ENCODE measurements around the gene RASGEF1C. TPM values are rescaled to one million over a fixed set of nuclear protein-coding genes. Genes with fewer than 3 reads are reported as not detected.
A peak's percentile ranks its signal among the peaks of the same experiment; 100 is the strongest.

Gene RASGEF1C
- total RNA-seq, 1 experiment from 2014 or later: not detected

GRCh38 chr5:180208435-180209081, 453 bp downstream of the RASGEF1C start:
- no peaks in the 10 kb centered on the region for H4K20me1 ChIP-seq (ENCODE audit: insufficient read depth, low read depth, low read length)
- H3K27ac ChIP-seq (ENCODE audit: low read length): no peak overlapping the region
- no peaks in the 10 kb centered on the region for H3K36me3 ChIP-seq (ENCODE audit: insufficient read depth, low read length)
- no peaks in the 10 kb centered on the region for H3K79me2 ChIP-seq (ENCODE audit: low read length)
- no peaks in the 10 kb centered on the region for H3K4me1 ChIP-seq (ENCODE audit: low read length)
- no peaks in the 10 kb centered on the region for H3K27me3 ChIP-seq (ENCODE audit: low read length)
- no peak overlapping the region for H3K4me3 ChIP-seq (ENCODE audit: low read length)
- no peak overlapping the region for H3K4me2 ChIP-seq (ENCODE audit: low read depth, low read length, poor library complexity, severe bottlenecking)
- DNase-seq: no peak
- H3K9ac ChIP-seq (ENCODE audit: low read length): no peak overlapping the region
- H3K9me2 ChIP-seq (replicated peaks; ENCODE audit: insufficient read depth, low read length): no peaks in the 10 kb centered on the region
- no peaks in the 10 kb centered on the region for H3K9me3 ChIP-seq (ENCODE audit: low read length)
- no peak overlapping the region for H2AFZ ChIP-seq (ENCODE audit: low read length)

- no peak overlapping the region for H3K4me3 ChIP-seq (ENCODE audit: low read length)
- no peaks in the 10 kb centered on the region for H4K20me1 ChIP-seq (ENCODE audit: insufficient read depth, low read depth, low read length)
- H3K27ac ChIP-seq (ENCODE audit: low read length): no peak overlapping the region
- no peak for DNase-seq
- H3K27me3 ChIP-seq (ENCODE audit: low read length): no peaks in the 10 kb centered on the region
- no peak overlapping the region for H3K9ac ChIP-seq (ENCODE audit: low read length)
- H3K9me3 ChIP-seq (ENCODE audit: low read length): no peaks in the 10 kb centered on the region
- no peaks in the 10 kb centered on the region for H3K4me1 ChIP-seq (ENCODE audit: low read length)
- H3K36me3 ChIP-seq (ENCODE audit: insufficient read depth, low read length): no peaks in the 10 kb centered on the region
- no peak overlapping the region for H2AFZ ChIP-seq (ENCODE audit: low read length)
- H3K79me2 ChIP-seq (ENCODE audit: low read length): no peaks in the 10 kb centered on the region
- H3K9me2 ChIP-seq (replicated peaks; ENCODE audit: insufficient read depth, low read length): no peaks in the 10 kb centered on the region
- no peak overlapping the region for H3K4me2 ChIP-seq (ENCODE audit: low read depth, low read length, poor library complexity, severe bottlenecking)
Measured at GRCh38 chr5:180208038-180208434, 975 bp downstream of the RASGEF1C start.

- Histone ChIP-seq H4K20me1 (ENCODE audit: insufficient read depth, low read depth, low read length) (no peaks in the 10 kb centered on the region), H3K36me3 (ENCODE audit: insufficient read depth, low read length) (no peaks in the 10 kb centered on the region), H3K4me3 (ENCODE audit: low read length) (no peak overlapping the region), H3K79me2 (ENCODE audit: low read length) (no peaks in the 10 kb centered on the region), H3K9ac (ENCODE audit: low read length) (no peak overlapping the region), H2AFZ (ENCODE audit: low read length) (no peak overlapping the region), H3K4me2 (ENCODE audit: low read depth, low read length, poor library complexity, severe bottlenecking) (no peak overlapping the region), H3K27me3 (ENCODE audit: low read length) (no peaks in the 10 kb centered on the region), H3K4me1 (ENCODE audit: low read length) (no peaks in the 10 kb centered on the region), H3K9me3 (ENCODE audit: low read length) (no peaks in the 10 kb centered on the region), H3K27ac (ENCODE audit: low read length) (no peak overlapping the region), H3K9me2 (replicated peaks; ENCODE audit: insufficient read depth, low read length) (no peaks in the 10 kb centered on the region)
- DNase-seq: no peak
Measured at GRCh38 chr5:180207593-180207992, 1.4 kb downstream of the RASGEF1C start.

GRCh38 chr5:180206993-180207392, 2.0 kb downstream of the RASGEF1C start:
- no peak overlapping the region for H3K9ac ChIP-seq (ENCODE audit: low read length)

GRCh38 chr5:180205916-180206315, 3.1 kb downstream of the RASGEF1C start:
- H3K27me3 ChIP-seq (ENCODE audit: low read length): no peaks in the 10 kb centered on the region
- no peak for DNase-seq
- no peak overlapping the region for H2AFZ ChIP-seq (ENCODE audit: low read length)
- no peak overlapping the region for H3K4me3 ChIP-seq (ENCODE audit: low read length)
- H3K9me3 ChIP-seq (ENCODE audit: low read length): no peaks in the 10 kb centered on the region
- H3K36me3 ChIP-seq (ENCODE audit: insufficient read depth, low read length): no peaks in the 10 kb centered on the region
- no peaks in the 10 kb centered on the region for H3K4me1 ChIP-seq (ENCODE audit: low read length)
- no peaks in the 10 kb centered on the region for H3K79me2 ChIP-seq (ENCODE audit: low read length)
- H3K27ac ChIP-seq (ENCODE audit: low read length): no peak overlapping the region
- no peaks in the 10 kb centered on the region for H3K9me2 ChIP-seq (replicated peaks; ENCODE audit: insufficient read depth, low read length)
- H3K9ac ChIP-seq (ENCODE audit: low read length): no peak overlapping the region
- H4K20me1 ChIP-seq (ENCODE audit: insufficient read depth, low read depth, low read length): no peaks in the 10 kb centered on the region
- H3K4me2 ChIP-seq (ENCODE audit: low read depth, low read length, poor library complexity, severe bottlenecking): no peak overlapping the region

More at GRCh38 chr5:180206993-180207392, 2.0 kb downstream of the RASGEF1C start:
- DNase-seq: no peak
- Histone ChIP-seq H2AFZ (ENCODE audit: low read length) (no peak overlapping the region), H3K4me3 (ENCODE audit: low read length) (no peak overlapping the region), H4K20me1 (ENCODE audit: insufficient read depth, low read depth, low read length) (no peaks in the 10 kb centered on the region), H3K9me3 (ENCODE audit: low read length) (no peaks in the 10 kb centered on the region), H3K27ac (ENCODE audit: low read length) (no peak overlapping the region), H3K4me2 (ENCODE audit: low read depth, low read length, poor library complexity, severe bottlenecking) (no peak overlapping the region), H3K79me2 (ENCODE audit: low read length) (no peaks in the 10 kb centered on the region), H3K36me3 (ENCODE audit: insufficient read depth, low read length) (no peaks in the 10 kb centered on the region), H3K9me2 (replicated peaks; ENCODE audit: insufficient read depth, low read length) (no peaks in the 10 kb centered on the region), H3K4me1 (ENCODE audit: low read length) (no peaks in the 10 kb centered on the region), H3K27me3 (ENCODE audit: low read length) (no peaks in the 10 kb centered on the region)

- Histone ChIP-seq H3K9ac (ENCODE audit: low read length) (no peak overlapping the region), H3K4me2 (ENCODE audit: low read depth, low read length, poor library complexity, severe bottlenecking) (no peak overlapping the region), H3K27me3 (ENCODE audit: low read length) (no peaks in the 10 kb centered on the region), H3K9me3 (ENCODE audit: low read length) (no peaks in the 10 kb centered on the region), H2AFZ (ENCODE audit: low read length) (no peak overlapping the region), H3K9me2 (replicated peaks; ENCODE audit: insufficient read depth, low read length) (no peaks in the 10 kb centered on the region), H3K27ac (ENCODE audit: low read length) (no peak overlapping the region), H3K4me3 (ENCODE audit: low read length) (no peak overlapping the region), H4K20me1 (ENCODE audit: insufficient read depth, low read depth, low read length) (no peaks in the 10 kb centered on the region), H3K79me2 (ENCODE audit: low read length) (no peaks in the 10 kb centered on the region), H3K4me1 (ENCODE audit: low read length) (no peaks in the 10 kb centered on the region), H3K36me3 (ENCODE audit: insufficient read depth, low read length) (no peaks in the 10 kb centered on the region)
- no peak for DNase-seq
Measured at GRCh38 chr5:180204276-180204819, 4.7 kb downstream of the RASGEF1C start.

GRCh38 chr5:180202939-180203573, 6.0 kb downstream of the RASGEF1C start:
- Histone ChIP-seq H3K79me2 (ENCODE audit: low read length) (no peaks in the 10 kb centered on the region), H3K27ac (ENCODE audit: low read length) (no peak overlapping the region), H3K9me2 (replicated peaks; ENCODE audit: insufficient read depth, low read length) (no peaks in the 10 kb centered on the region), H4K20me1 (ENCODE audit: insufficient read depth, low read depth, low read length) (no peaks in the 10 kb centered on the region), H3K4me1 (ENCODE audit: low read length) (no peaks in the 10 kb centered on the region), H3K4me2 (ENCODE audit: low read depth, low read length, poor library complexity, severe bottlenecking) (no peak overlapping the region), H3K27me3 (ENCODE audit: low read length) (no peaks in the 10 kb centered on the region), H2AFZ (ENCODE audit: low read length) (no peak overlapping the region), H3K4me3 (ENCODE audit: low read length) (no peak overlapping the region), H3K9ac (ENCODE audit: low read length) (no peak overlapping the region), H3K36me3 (ENCODE audit: insufficient read depth, low read length) (no peaks in the 10 kb centered on the region), H3K9me3 (ENCODE audit: low read length) (no peaks in the 10 kb centered on the region)
- no peak for DNase-seq

- Histone ChIP-seq H2AFZ (ENCODE audit: low read length) (no peak overlapping the region), H3K27me3 (ENCODE audit: low read length) (no peaks in the 10 kb centered on the region), H3K36me3 (ENCODE audit: insufficient read depth, low read length) (no peaks in the 10 kb centered on the region), H3K9me3 (ENCODE audit: low read length) (no peaks in the 10 kb centered on the region), H3K27ac (ENCODE audit: low read length) (no peak overlapping the region), H3K79me2 (ENCODE audit: low read length) (no peaks in the 10 kb centered on the region), H3K9ac (ENCODE audit: low read length) (no peak overlapping the region), H3K4me1 (ENCODE audit: low read length) (no peaks in the 10 kb centered on the region), H4K20me1 (ENCODE audit: insufficient read depth, low read depth, low read length) (no peaks in the 10 kb centered on the region), H3K9me2 (replicated peaks; ENCODE audit: insufficient read depth, low read length) (no peaks in the 10 kb centered on the region), H3K4me3 (ENCODE audit: low read length) (no peak overlapping the region), H3K4me2 (ENCODE audit: low read depth, low read length, poor library complexity, severe bottlenecking) (no peak overlapping the region)
- DNase-seq: peak; percentile 84
Measured at GRCh38 chr5:180201051-180201987, 7.7 kb downstream of the RASGEF1C start.

Data from Karpas-422 (cell line).